Activated naive CD4-positive, alpha-beta T cell treated with anti-CD3 and anti-CD28 coated beads, Interleukin-2, amount 50 U/mL, for 72 hours (primary cell): Measurements from ENCODE around the gene PYGB. TPM values are rescaled to one million over a fixed set of nuclear protein-coding genes. Genes with fewer than 3 reads are reported as not detected.
A peak's percentile ranks its signal among the peaks of the same experiment; 100 is the strongest.
"Not testable (repeated sequence)": the region's sequence is repeated elsewhere in the genome, so short reads cannot be mapped to it uniquely, and the experiment has no call there.

Experiments used
- ATAC-seq, 2 donors: fragments of 150-1000 bp; cut with Tn5 transposase; 2 replicates each; pipeline ENCODE4 v1.10.0; 2021; ENCODE audit warnings: mild to moderate bottlenecking in 2 of 2, moderate library complexity in 2 of 2
- DNase-seq, 2 donors: peaks; one replicate each; pipeline ENCODE4 v3.0.0; 2021 to 2022; ENCODE audit warnings: low spot score in 2 of 2
- H3K27ac Mint-ChIP-seq, 2 donors: one replicate each; pipeline ENCODE4 v1.8.0; 2022; ENCODE audit warnings: mild to moderate bottlenecking in 2 of 2, mixed read lengths in 2 of 2
- H3K36me3 Mint-ChIP-seq, 2 donors: one replicate each; pipeline ENCODE4 v1.8.0; 2022; ENCODE audit warnings: mixed read lengths in 2 of 2
- H3K9me3 Mint-ChIP-seq, 2 donors: one replicate each; pipeline ENCODE4 v1.8.0; 2022; ENCODE audit warnings: mixed read lengths in 2 of 2
- total RNA-seq, 2 donors: library from RNA; stranded (reverse); gene quantifications; one replicate each; pipeline ENCODE4 v1.2.3, GENCODE V29; 2022

PYGB gene
- total RNA-seq, 2 donors from 2014 or later = 19.1 to 30.8 TPM

- ATAC-seq (no peak), DNase-seq (peak in 1 of 2 donors; percentile 52)
- Mint-ChIP-seq H3K9me3 (no peaks in the 10 kb centered on the region), H3K27ac (peak overlapping the region in 1 of 2 donors; percentile 95), H3K36me3 (peaks cover 0 to 5% of the 10 kb centered on the region in 2 donors)
Measured at GRCh38 chr20:25239387-25240370, 8.2 kb upstream of the PYGB start.

- not testable (repeated sequence) for H3K36me3 Mint-ChIP-seq, H3K27ac Mint-ChIP-seq, H3K9me3 Mint-ChIP-seq, ATAC-seq
- peak in 1 of 2 donors; percentile 7 for DNase-seq
Measured at GRCh38 chr20:25240851-25241658, 6.8 kb upstream of the PYGB start.

GRCh38 chr20:25241659-25241955, 6.3 kb upstream of the PYGB start:
- ATAC-seq, H3K27ac Mint-ChIP-seq, H3K9me3 Mint-ChIP-seq, H3K36me3 Mint-ChIP-seq: not testable (repeated sequence)
- DNase-seq = peak in 1 of 2 donors; percentile 6

- DNase-seq (no peak), ATAC-seq (no peak)
- Mint-ChIP-seq H3K36me3 (peaks cover 0 to 5% of the 10 kb centered on the region in 2 donors), H3K9me3 (no peaks in the 10 kb centered on the region), H3K27ac (no peak overlapping the region)
Measured at GRCh38 chr20:25242231-25242630, 5.7 kb upstream of the PYGB start.

- no peak for DNase-seq
- ATAC-seq = no peak
- no peak overlapping the region for H3K27ac Mint-ChIP-seq
- no peaks in the 10 kb centered on the region for H3K9me3 Mint-ChIP-seq
- peaks cover 0 to under 1% of the 10 kb centered on the region in 2 donors for H3K36me3 Mint-ChIP-seq
Measured at GRCh38 chr20:25243416-25243979, 4.4 kb upstream of the PYGB start.

GRCh38 chr20:25244976-25245375, 2.9 kb upstream of the PYGB start:
- ATAC-seq = no peak
- no peaks in the 10 kb centered on the region for H3K9me3 Mint-ChIP-seq
- H3K36me3 Mint-ChIP-seq = peaks cover 0 to 8% of the 10 kb centered on the region in 2 donors
- no peak overlapping the region for H3K27ac Mint-ChIP-seq
- no peak for DNase-seq

GRCh38 chr20:25245461-25245860, 2.4 kb upstream of the PYGB start:
- H3K36me3 Mint-ChIP-seq = peaks cover 0 to 8% of the 10 kb centered on the region in 2 donors
- H3K9me3 Mint-ChIP-seq = no peaks in the 10 kb centered on the region
- no peak overlapping the region for H3K27ac Mint-ChIP-seq
- ATAC-seq (no peak), DNase-seq (no peak)

GRCh38 chr20:25246182-25246999, 1.5 kb upstream of the PYGB start:
- ATAC-seq (peak in 1 of 2 donors; percentile 5), DNase-seq (peak in 1 of 2 donors; percentile 11)
- no peaks in the 10 kb centered on the region for H3K9me3 Mint-ChIP-seq
- H3K27ac Mint-ChIP-seq = peak overlapping the region in 1 of 2 donors; percentile 75
- H3K36me3 Mint-ChIP-seq = peaks cover 0 to 8% of the 10 kb centered on the region in 2 donors

GRCh38 chr20:25247000-25247517, 826 bp upstream of the PYGB start:
- DNase-seq (peak in 1 of 2 donors; percentile 60), ATAC-seq (peak in 1 of 2 donors; percentile 5)
- Mint-ChIP-seq H3K36me3 (peaks cover 0 to 8% of the 10 kb centered on the region in 2 donors), H3K27ac (peak overlapping the region in 1 of 2 donors; percentile 75), H3K9me3 (no peaks in the 10 kb centered on the region)

GRCh38 chr20:25247518-25247955, 348 bp upstream of the PYGB start:
- H3K9me3 Mint-ChIP-seq = no peaks in the 10 kb centered on the region
- peaks cover 0 to 8% of the 10 kb centered on the region in 2 donors for H3K36me3 Mint-ChIP-seq
- DNase-seq (peak in 1 of 2 donors; percentile 73), ATAC-seq (peak; percentile 47 to 63)
- H3K27ac Mint-ChIP-seq = peak overlapping the region in 1 of 2 donors; percentile 83

- peak overlapping the region; percentile 83 to 89 for H3K27ac Mint-ChIP-seq
- H3K9me3 Mint-ChIP-seq = no peaks in the 10 kb centered on the region
- DNase-seq (no peak), ATAC-seq (no peak)
- peaks cover 0 to 8% of the 10 kb centered on the region in 2 donors for H3K36me3 Mint-ChIP-seq
Measured at GRCh38 chr20:25248786-25249172, 894 bp downstream of the PYGB start.

- no peak for DNase-seq
- H3K27ac Mint-ChIP-seq = peak overlapping the region in 1 of 2 donors; percentile 83
Measured at GRCh38 chr20:25249198-25249931, 1.5 kb downstream of the PYGB start.

GRCh38 chr20:25250508-25250907, 2.6 kb downstream of the PYGB start:
- no peak overlapping the region for H3K27ac Mint-ChIP-seq
- no peaks in the 10 kb centered on the region for H3K9me3 Mint-ChIP-seq
- ATAC-seq = no peak
- H3K36me3 Mint-ChIP-seq = peaks cover 0 to 8% of the 10 kb centered on the region in 2 donors
- DNase-seq = no peak

More at GRCh38 chr20:25249198-25249931, 1.5 kb downstream of the PYGB start:
- Mint-ChIP-seq H3K36me3 (peaks cover 0 to 8% of the 10 kb centered on the region in 2 donors), H3K9me3 (no peaks in the 10 kb centered on the region)
- ATAC-seq = no peak

- H3K9me3 Mint-ChIP-seq = no peaks in the 10 kb centered on the region
- H3K27ac Mint-ChIP-seq = no peak overlapping the region
- no peak for ATAC-seq
- peaks cover 0 to 8% of the 10 kb centered on the region in 2 donors for H3K36me3 Mint-ChIP-seq
- DNase-seq = no peak
Measured at GRCh38 chr20:25251019-25251418, 3.1 kb downstream of the PYGB start.

GRCh38 chr20:25251558-25251957, 3.7 kb downstream of the PYGB start:
- H3K36me3 Mint-ChIP-seq = peaks cover 0 to 8% of the 10 kb centered on the region in 2 donors
- H3K27ac Mint-ChIP-seq = no peak overlapping the region
- no peaks in the 10 kb centered on the region for H3K9me3 Mint-ChIP-seq

More at GRCh38 chr20:25251558-25251957, 3.7 kb downstream of the PYGB start:
- ATAC-seq = no peak
- DNase-seq = no peak
